H1 (cell line): Measurements from ENCODE around the gene AGPAT3. TPM values are rescaled to one million over a fixed set of nuclear protein-coding genes. Genes with fewer than 3 reads are reported as not detected.

Source experiments
- CTCF ChIA-PET: fragments of 300-600 bp; sonication (Branson Sonifier 250); formaldehyde crosslinking; loops from one replicate; lab custom pipeline; 2021; ENCODE audit not compliant: partially characterized antibody; lab: Charles Lee
- POLR2A ChIA-PET: fragments of 300-600 bp; sonication (Branson Sonifier 250); formaldehyde crosslinking; loops from one replicate; lab custom pipeline; 2021; ENCODE audit warnings: inconsistent platforms; ENCODE audit not compliant: partially characterized antibody; lab: Charles Lee
- DNase-seq, 2 experiments: peaks; one replicate each; pipeline versions ENCODE4 v3.0.0 to v3.0.0-alpha.2; 2010 to 2022; ENCODE audit warnings: low spot score in 2 of 2, low read depth in 1 of 2, mixed read lengths in 1 of 2
- FAIRE-seq: peaks from 2 replicates; lab custom pipeline; 2011; peaks lifted over from hg19 to GRCh38; lab: Jason Lieb, UNC
- H2AFZ ChIP-seq: 2 replicates; pipeline ENCODE4 v1.8.1; 2012; ENCODE audit warnings: low read length, inconsistent platforms
- H2AK5ac ChIP-seq: 2 replicates; pipeline ENCODE4 v1.6.1; 2013; ENCODE audit warnings: low read depth, low read length
- H2BK120ac ChIP-seq: replicated peaks from 2 replicates; pipeline ENCODE3; 2013; ENCODE audit warnings: low read depth, low read length, inconsistent platforms
- H2BK12ac ChIP-seq: 2 replicates; pipeline ENCODE4 v1.6.1; 2013; ENCODE audit warnings: low read depth, low read length
- H2BK15ac ChIP-seq: 2 replicates; pipeline ENCODE4 v1.6.1; 2013; ENCODE audit warnings: low read length
- H2BK20ac ChIP-seq: 2 replicates; pipeline ENCODE4 v1.6.1; 2013; ENCODE audit warnings: low read length
- H2BK5ac ChIP-seq: 2 replicates; pipeline ENCODE4 v1.6.1; 2013; ENCODE audit warnings: low read depth, low read length
- H3K14ac ChIP-seq: 2 replicates; pipeline ENCODE4 v1.6.1; 2013; ENCODE audit warnings: inconsistent platforms; ENCODE audit not compliant: insufficient read length
- H3K18ac ChIP-seq: 2 replicates; pipeline ENCODE4 v1.6.1; 2013; ENCODE audit warnings: low read length; ENCODE audit errors: extremely low read depth
- H3K23ac ChIP-seq: 2 replicates; pipeline ENCODE4 v1.6.1; 2013; ENCODE audit warnings: inconsistent platforms; ENCODE audit not compliant: insufficient read length
- H3K23me2 ChIP-seq: 2 replicates; pipeline ENCODE4 v1.6.1; 2013; ENCODE audit warnings: low read depth, low read length
- H3K27ac ChIP-seq: 2 replicates; pipeline ENCODE4 v1.6.1; 2011; ENCODE audit warnings: low read depth, low read length, inconsistent platforms
- H3K27me3 ChIP-seq, 4 experiments: replicated peaks in 1 of 4; 1 replicate in 1 of 4; 2 replicates in 3 of 4; pipeline versions ENCODE4 v1.6.1 to v1.8.1; 2011 to 2013; ENCODE audit warnings: low read length in 3 of 4, mild to moderate bottlenecking in 3 of 4, inconsistent platforms in 2 of 4, mixed read lengths in 2 of 4, moderate library complexity in 1 of 4; ENCODE audit not compliant: control insufficient read depth in 3 of 4, insufficient read depth in 3 of 4; ENCODE audit errors: extremely low read depth in 1 of 4
- H3K36me3 ChIP-seq, 4 experiments: 2 replicates each; pipeline versions ENCODE4 v1.6.1 to v1.8.1; 2011 to 2013; ENCODE audit warnings: mild to moderate bottlenecking in 4 of 4, low read length in 3 of 4, moderate library complexity in 2 of 4, control low read depth in 1 of 4, inconsistent platforms in 1 of 4; ENCODE audit not compliant: insufficient read depth in 4 of 4, control insufficient read depth in 2 of 4
- H3K4ac ChIP-seq: replicated peaks from 2 replicates; pipeline ENCODE3; 2013; ENCODE audit warnings: low read length, low read depth, mixed read lengths, inconsistent platforms; ENCODE audit not compliant: insufficient read length
- H3K4me1 ChIP-seq, 4 experiments: replicated peaks in 1 of 4; 1 replicate in 1 of 4; 2 replicates in 3 of 4; pipeline versions ENCODE4 v1.6.1 to v1.8.1; 2011 to 2013; ENCODE audit warnings: low read length in 3 of 4, inconsistent platforms in 2 of 4, mixed read lengths in 1 of 4; ENCODE audit not compliant: insufficient read depth in 4 of 4, control insufficient read depth in 3 of 4
- H3K4me2 ChIP-seq, 2 experiments: 2 replicates each; pipeline versions ENCODE4 v1.6.1 to v1.8.1; 2011 to 2013; ENCODE audit warnings: low read depth in 2 of 2, low read length in 2 of 2, control low read depth in 1 of 2, inconsistent platforms in 1 of 2, mild to moderate bottlenecking in 1 of 2; ENCODE audit not compliant: insufficient read depth in 1 of 2
- H3K4me3 ChIP-seq, 4 experiments: fragments of 200-600, 300-600 bp in 1 of 4; sonication (generic), shearing (Covaris generic), sonication (Bioruptor Twin) in 1 of 4; 2 replicates each; pipeline versions ENCODE4 v1.5.1 to v1.8.1; 2011 to 2016; ENCODE audit warnings: low read length in 4 of 4, low read depth in 3 of 4, control low read depth in 2 of 4, inconsistent platforms in 2 of 4, mild to moderate bottlenecking in 2 of 4, mixed read lengths in 1 of 4, moderate library complexity in 1 of 4; ENCODE audit not compliant: insufficient read depth in 2 of 4; ENCODE audit errors: extremely low read depth in 1 of 4
- H3K56ac ChIP-seq: replicated peaks from 2 replicates; pipeline ENCODE3; 2013; ENCODE audit warnings: low read depth, mild to moderate bottlenecking, mixed read lengths, low read length, inconsistent platforms; ENCODE audit not compliant: insufficient read length
- H3K79me1 ChIP-seq: 2 replicates; pipeline ENCODE4 v1.6.1; 2013; ENCODE audit warnings: low read depth, low read length, control low read depth
- H3K79me2 ChIP-seq, 2 experiments: 2 replicates each; pipeline versions ENCODE4 v1.6.1 to v1.8.1; 2012 to 2013; ENCODE audit warnings: low read length in 2 of 2, mild to moderate bottlenecking in 2 of 2, inconsistent platforms in 1 of 2; ENCODE audit not compliant: insufficient read depth in 2 of 2, control insufficient read depth in 1 of 2
- H3K9ac ChIP-seq, 4 experiments: replicated peaks in 1 of 4; 1 replicate in 1 of 4; 2 replicates in 3 of 4; pipeline versions ENCODE4 v1.6.1 to v1.8.1; 2011 to 2013; ENCODE audit warnings: low read depth in 3 of 4, low read length in 3 of 4, control low read depth in 2 of 4, mild to moderate bottlenecking in 2 of 4, moderate library complexity in 2 of 4, inconsistent platforms in 1 of 4; ENCODE audit errors: extremely low read depth in 1 of 4
- H3K9me3 ChIP-seq, 2 experiments: 2 replicates each; pipeline versions ENCODE4 v1.6.1 to v1.8.1; 2012 to 2013; ENCODE audit warnings: mild to moderate bottlenecking in 2 of 2, moderate library complexity in 2 of 2, control low read depth in 1 of 2, inconsistent platforms in 1 of 2, low read depth in 1 of 2, low read length in 1 of 2, mixed read lengths in 1 of 2; ENCODE audit not compliant: insufficient read depth in 2 of 2
- H4K20me1 ChIP-seq, 2 experiments: replicated peaks in 1 of 2; 2 replicates each; pipeline versions ENCODE3 to v1.8.1; 2011 to 2013; ENCODE audit warnings: inconsistent platforms in 2 of 2, low read length in 2 of 2, mild to moderate bottlenecking in 1 of 2; ENCODE audit not compliant: insufficient read depth in 2 of 2, control insufficient read depth in 1 of 2
- H4K5ac ChIP-seq: 2 replicates; pipeline ENCODE4 v1.6.1; 2013; ENCODE audit warnings: low read length, low read depth, mixed read lengths, inconsistent platforms; ENCODE audit not compliant: insufficient read length
- H4K8ac ChIP-seq: 2 replicates; pipeline ENCODE4 v1.8.0; 2013; ENCODE audit warnings: mild to moderate bottlenecking, moderate library complexity, low read length, inconsistent platforms; ENCODE audit not compliant: insufficient read depth; ENCODE audit errors: extremely low read depth
- H4K91ac ChIP-seq: replicated peaks from 2 replicates; pipeline ENCODE3; 2013; ENCODE audit warnings: low read length, mixed read lengths, inconsistent platforms; ENCODE audit not compliant: insufficient read length
- JUND ChIP-seq: IDR thresholded peaks from 2 replicates; pipeline ENCODE4 v1.6.1; 2011; ENCODE audit warnings: mild to moderate bottlenecking, improper control_type of control experiment, low read length
- WGBS, 2 experiments: shearing (Covaris generic) in 1 of 2; methylation state at CpG; one replicate each; pipeline versions ENCODE4 v1.1.6 to v1.1.7; 2013 to 2015; ENCODE audit warnings: low lambda C conversion rate in 2 of 2, mixed read lengths in 2 of 2, inconsistent platforms in 1 of 2, low coverage in 1 of 2, missing lambda C conversion rate in 1 of 2; ENCODE audit not compliant: insufficient replicate concordance in 2 of 2, insufficient coverage in 1 of 2, insufficient read length in 1 of 2; ENCODE audit errors: extremely low coverage in 1 of 2, missing lambda C conversion rate in 1 of 2; 5-methylcytosine and 5-hydroxymethylcytosine counted together
- polyA plus RNA-seq, 7 experiments: library from polyadenylated mRNA; depleted of rRNA in 3 of 7; stranded (reverse) in 5 of 7; unstranded in 2 of 7; fragments of >200 nt in 5 of 7; fragments of 200-250 nt in 2 of 7; gene quantifications; 1 replicate in 5 of 7; 2 replicates in 1 of 7; 4 replicates in 1 of 7; pipeline versions ENCODE4 v1.2.1 to v1.2.3, GENCODE V29; 2011 to 2013; ENCODE audit warnings: missing spikeins in 2 of 7, mixed read lengths in 2 of 7
- total RNA-seq: library from RNA; stranded (reverse); fragmentation: NEBNext Ultra II Directional; extraction: Animal tissue kit (Norgen Biotek cat#: 25700); gene quantifications from 2 replicates; pipeline ENCODE4 v1.2.1, GENCODE V29; 2021

The AGPAT3 gene
- total and polyA plus RNA-seq, 2 of the 8 experiments (the other 6 are each of a cell fraction or from before 2014, with no cell fraction given): 5.8 to 7.3 TPM

DNA sequence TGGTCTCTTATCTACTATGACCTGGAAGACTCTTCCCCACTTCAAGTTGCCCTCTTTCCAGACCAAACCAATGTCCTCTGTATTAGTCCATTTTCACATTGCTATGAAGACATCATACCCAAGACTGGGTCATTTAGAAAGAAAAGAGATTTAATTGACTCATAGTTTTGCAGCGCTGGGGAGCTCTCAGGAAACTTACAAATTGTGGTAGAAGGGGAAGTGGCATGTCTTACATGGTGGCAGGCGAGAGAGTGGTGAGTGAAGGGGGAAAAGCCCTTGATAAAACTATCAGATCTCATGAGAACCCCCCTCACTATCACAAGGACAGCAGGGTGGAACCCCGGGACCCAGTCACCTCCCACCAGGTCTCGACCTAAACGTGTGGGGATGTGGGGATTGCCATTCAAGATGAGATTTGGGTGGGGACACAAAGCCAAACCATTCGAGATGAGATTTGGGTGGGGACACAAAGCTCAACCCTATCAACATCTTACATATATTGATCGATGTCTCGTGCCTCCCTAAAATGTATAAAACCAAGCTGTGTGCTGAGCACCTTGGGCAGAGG, 14.2 kb upstream of the AGPAT3 start:
- Histone ChIP-seq H4K8ac (no peak overlapping the region), H4K20me1 (no peaks in the 10 kb centered on the region), H3K14ac (no peak overlapping the region), H3K56ac (no peak overlapping the region), H2BK12ac (no peak overlapping the region), H2AK5ac (no peak overlapping the region), H3K27me3 (no peaks in the 10 kb centered on the region), H3K23me2 (no peaks in the 10 kb centered on the region), H3K27ac (no peak overlapping the region), H2BK15ac (no peak overlapping the region), H3K18ac (no peak overlapping the region), H4K5ac (no peak overlapping the region), H3K4me1 (no peaks in the 10 kb centered on the region), H2BK20ac (no peak overlapping the region), H4K91ac (no peak overlapping the region), H3K9me3 (no peaks in the 10 kb centered on the region; a peak in 1 of 4 replicates), H3K4ac (no peak overlapping the region), H2BK5ac (no peak overlapping the region), H3K36me3 (no peaks in the 10 kb centered on the region), H2AFZ (no peak overlapping the region), H2BK120ac (no peak overlapping the region), H3K4me3 (no peak overlapping the region), H3K9ac (no peak overlapping the region), H3K79me2 (no peaks in the 10 kb centered on the region), H3K23ac (no peak overlapping the region), H3K79me1 (no peaks in the 10 kb centered on the region), H3K4me2 (no peak overlapping the region)
- POLR2A ChIA-PET: no interaction called here
- FAIRE-seq (no peak), DNase-seq (no peak)
- CTCF ChIA-PET: interaction anchor here (0.9 to 10.4 kb wide), 4 partner anchors 14 to 124 kb away, joined by 3 to 73 read pairs (median 4); no protein-coding TSS in a partner anchor
- WGBS, 2 experiments: 85% methylated on average over 8 of the region's 8 CpGs; no CpG with 5 or more reads in 1 of the 2 experiments
- no peak for TF ChIP-seq JUND
